H1 (cell line): ENCODE data around the gene PRR33. TPM values are rescaled to one million over a fixed set of nuclear protein-coding genes. Genes with fewer than 3 reads are reported as not detected.

ENCODE experiments used
- CTCF ChIA-PET: fragments of 300-600 bp; sonication (Branson Sonifier 250); formaldehyde crosslinking; loops from one replicate; lab custom pipeline; 2021; ENCODE audit not compliant: partially characterized antibody; lab: Charles Lee
- POLR2A ChIA-PET: fragments of 300-600 bp; sonication (Branson Sonifier 250); formaldehyde crosslinking; loops from one replicate; lab custom pipeline; 2021; ENCODE audit warnings: inconsistent platforms; ENCODE audit not compliant: partially characterized antibody; lab: Charles Lee
- DNase-seq, 2 experiments: peaks; one replicate each; pipeline versions ENCODE4 v3.0.0 to v3.0.0-alpha.2; 2010 to 2022; ENCODE audit warnings: low spot score in 2 of 2, low read depth in 1 of 2, mixed read lengths in 1 of 2
- FAIRE-seq: peaks from 2 replicates; lab custom pipeline; 2011; peaks lifted over from hg19 to GRCh38; lab: Jason Lieb, UNC
- H2AFZ ChIP-seq: 2 replicates; pipeline ENCODE4 v1.8.1; 2012; ENCODE audit warnings: low read length, inconsistent platforms
- H2AK5ac ChIP-seq: 2 replicates; pipeline ENCODE4 v1.6.1; 2013; ENCODE audit warnings: low read depth, low read length
- H2BK120ac ChIP-seq: replicated peaks from 2 replicates; pipeline ENCODE3; 2013; ENCODE audit warnings: low read depth, low read length, inconsistent platforms
- H2BK12ac ChIP-seq: 2 replicates; pipeline ENCODE4 v1.6.1; 2013; ENCODE audit warnings: low read depth, low read length
- H2BK15ac ChIP-seq: 2 replicates; pipeline ENCODE4 v1.6.1; 2013; ENCODE audit warnings: low read length
- H2BK20ac ChIP-seq: 2 replicates; pipeline ENCODE4 v1.6.1; 2013; ENCODE audit warnings: low read length
- H2BK5ac ChIP-seq: 2 replicates; pipeline ENCODE4 v1.6.1; 2013; ENCODE audit warnings: low read depth, low read length
- H3K14ac ChIP-seq: 2 replicates; pipeline ENCODE4 v1.6.1; 2013; ENCODE audit warnings: inconsistent platforms; ENCODE audit not compliant: insufficient read length
- H3K18ac ChIP-seq: 2 replicates; pipeline ENCODE4 v1.6.1; 2013; ENCODE audit warnings: low read length; ENCODE audit errors: extremely low read depth
- H3K23ac ChIP-seq: 2 replicates; pipeline ENCODE4 v1.6.1; 2013; ENCODE audit warnings: inconsistent platforms; ENCODE audit not compliant: insufficient read length
- H3K23me2 ChIP-seq: 2 replicates; pipeline ENCODE4 v1.6.1; 2013; ENCODE audit warnings: low read depth, low read length
- H3K27ac ChIP-seq: 2 replicates; pipeline ENCODE4 v1.6.1; 2011; ENCODE audit warnings: low read depth, low read length, inconsistent platforms
- H3K27me3 ChIP-seq, 4 experiments: replicated peaks in 1 of 4; 1 replicate in 1 of 4; 2 replicates in 3 of 4; pipeline versions ENCODE4 v1.6.1 to v1.8.1; 2011 to 2013; ENCODE audit warnings: low read length in 3 of 4, mild to moderate bottlenecking in 3 of 4, inconsistent platforms in 2 of 4, mixed read lengths in 2 of 4, moderate library complexity in 1 of 4; ENCODE audit not compliant: control insufficient read depth in 3 of 4, insufficient read depth in 3 of 4; ENCODE audit errors: extremely low read depth in 1 of 4
- H3K36me3 ChIP-seq, 4 experiments: 2 replicates each; pipeline versions ENCODE4 v1.6.1 to v1.8.1; 2011 to 2013; ENCODE audit warnings: mild to moderate bottlenecking in 4 of 4, low read length in 3 of 4, moderate library complexity in 2 of 4, control low read depth in 1 of 4, inconsistent platforms in 1 of 4; ENCODE audit not compliant: insufficient read depth in 4 of 4, control insufficient read depth in 2 of 4
- H3K4ac ChIP-seq: replicated peaks from 2 replicates; pipeline ENCODE3; 2013; ENCODE audit warnings: low read length, low read depth, mixed read lengths, inconsistent platforms; ENCODE audit not compliant: insufficient read length
- H3K4me1 ChIP-seq, 4 experiments: replicated peaks in 1 of 4; 1 replicate in 1 of 4; 2 replicates in 3 of 4; pipeline versions ENCODE4 v1.6.1 to v1.8.1; 2011 to 2013; ENCODE audit warnings: low read length in 3 of 4, inconsistent platforms in 2 of 4, mixed read lengths in 1 of 4; ENCODE audit not compliant: insufficient read depth in 4 of 4, control insufficient read depth in 3 of 4
- H3K4me2 ChIP-seq, 2 experiments: 2 replicates each; pipeline versions ENCODE4 v1.6.1 to v1.8.1; 2011 to 2013; ENCODE audit warnings: low read depth in 2 of 2, low read length in 2 of 2, control low read depth in 1 of 2, inconsistent platforms in 1 of 2, mild to moderate bottlenecking in 1 of 2; ENCODE audit not compliant: insufficient read depth in 1 of 2
- H3K4me3 ChIP-seq, 4 experiments: fragments of 200-600, 300-600 bp in 1 of 4; sonication (generic), shearing (Covaris generic), sonication (Bioruptor Twin) in 1 of 4; 2 replicates each; pipeline versions ENCODE4 v1.5.1 to v1.8.1; 2011 to 2016; ENCODE audit warnings: low read length in 4 of 4, low read depth in 3 of 4, control low read depth in 2 of 4, inconsistent platforms in 2 of 4, mild to moderate bottlenecking in 2 of 4, mixed read lengths in 1 of 4, moderate library complexity in 1 of 4; ENCODE audit not compliant: insufficient read depth in 2 of 4; ENCODE audit errors: extremely low read depth in 1 of 4
- H3K56ac ChIP-seq: replicated peaks from 2 replicates; pipeline ENCODE3; 2013; ENCODE audit warnings: low read depth, mild to moderate bottlenecking, mixed read lengths, low read length, inconsistent platforms; ENCODE audit not compliant: insufficient read length
- H3K79me1 ChIP-seq: 2 replicates; pipeline ENCODE4 v1.6.1; 2013; ENCODE audit warnings: low read depth, low read length, control low read depth
- H3K79me2 ChIP-seq, 2 experiments: 2 replicates each; pipeline versions ENCODE4 v1.6.1 to v1.8.1; 2012 to 2013; ENCODE audit warnings: low read length in 2 of 2, mild to moderate bottlenecking in 2 of 2, inconsistent platforms in 1 of 2; ENCODE audit not compliant: insufficient read depth in 2 of 2, control insufficient read depth in 1 of 2
- H3K9ac ChIP-seq, 4 experiments: replicated peaks in 1 of 4; 1 replicate in 1 of 4; 2 replicates in 3 of 4; pipeline versions ENCODE4 v1.6.1 to v1.8.1; 2011 to 2013; ENCODE audit warnings: low read depth in 3 of 4, low read length in 3 of 4, control low read depth in 2 of 4, mild to moderate bottlenecking in 2 of 4, moderate library complexity in 2 of 4, inconsistent platforms in 1 of 4; ENCODE audit errors: extremely low read depth in 1 of 4
- H3K9me3 ChIP-seq, 2 experiments: 2 replicates each; pipeline versions ENCODE4 v1.6.1 to v1.8.1; 2012 to 2013; ENCODE audit warnings: mild to moderate bottlenecking in 2 of 2, moderate library complexity in 2 of 2, control low read depth in 1 of 2, inconsistent platforms in 1 of 2, low read depth in 1 of 2, low read length in 1 of 2, mixed read lengths in 1 of 2; ENCODE audit not compliant: insufficient read depth in 2 of 2
- H4K20me1 ChIP-seq, 2 experiments: replicated peaks in 1 of 2; 2 replicates each; pipeline versions ENCODE3 to v1.8.1; 2011 to 2013; ENCODE audit warnings: inconsistent platforms in 2 of 2, low read length in 2 of 2, mild to moderate bottlenecking in 1 of 2; ENCODE audit not compliant: insufficient read depth in 2 of 2, control insufficient read depth in 1 of 2
- H4K5ac ChIP-seq: 2 replicates; pipeline ENCODE4 v1.6.1; 2013; ENCODE audit warnings: low read length, low read depth, mixed read lengths, inconsistent platforms; ENCODE audit not compliant: insufficient read length
- H4K8ac ChIP-seq: 2 replicates; pipeline ENCODE4 v1.8.0; 2013; ENCODE audit warnings: mild to moderate bottlenecking, moderate library complexity, low read length, inconsistent platforms; ENCODE audit not compliant: insufficient read depth; ENCODE audit errors: extremely low read depth
- H4K91ac ChIP-seq: replicated peaks from 2 replicates; pipeline ENCODE3; 2013; ENCODE audit warnings: low read length, mixed read lengths, inconsistent platforms; ENCODE audit not compliant: insufficient read length
- ASH2L ChIP-seq: fragments of 200-600, 300-600 bp; sonication (generic); IDR thresholded peaks from one replicate; pipeline ENCODE4 v1.7.1; 2017; ENCODE audit warnings: low read length
- CBX8 ChIP-seq: fragments of 300-800, 300-1000 bp; sonication (generic); IDR thresholded peaks from 2 replicates; pipeline ENCODE4 v1.7.1; 2016; ENCODE audit warnings: low read depth, low read length, borderline replicate concordance
- EGR1 ChIP-seq: IDR thresholded peaks from 2 replicates; pipeline ENCODE4 v1.6.1; 2011; ENCODE audit warnings: low read depth, low read length, borderline replicate concordance
- FOSL1 ChIP-seq: IDR thresholded peaks from 2 replicates; pipeline ENCODE4 v1.6.1; 2011; ENCODE audit warnings: mild to moderate bottlenecking, low read depth, low read length, moderate library complexity; ENCODE audit not compliant: insufficient read depth
- HDAC2 ChIP-seq, 2 experiments: fragments of 300-600 bp in 1 of 2; sonication (generic) in 1 of 2; IDR thresholded peaks; 2 replicates each; pipeline ENCODE4 v1.6.1; 2011 to 2012; ENCODE audit warnings: low read depth in 2 of 2, low read length in 2 of 2, mild to moderate bottlenecking in 2 of 2, moderate library complexity in 2 of 2, borderline replicate concordance in 1 of 2, inconsistent platforms in 1 of 2
- JUN ChIP-seq: IDR thresholded peaks from 2 replicates; pipeline ENCODE4 v1.6.1; 2011; ENCODE audit warnings: low read depth, mild to moderate bottlenecking, improper control_type of control experiment, low read length
- KDM1A ChIP-seq: fragments of 200-600, 300-600 bp; sonication (generic); IDR thresholded peaks from 2 replicates; pipeline ENCODE4 v1.7.1; 2016; ENCODE audit warnings: mild to moderate bottlenecking, low read length, borderline replicate concordance
- NANOG ChIP-seq: IDR thresholded peaks from 2 replicates; pipeline ENCODE4 v1.6.1; 2011; ENCODE audit warnings: low read length, low read depth, mild to moderate bottlenecking, inconsistent platforms; ENCODE audit not compliant: insufficient read depth, poor library complexity, severe bottlenecking
- RBBP5 ChIP-seq: IDR thresholded peaks from 2 replicates; pipeline ENCODE4 v1.7.1; 2012; ENCODE audit warnings: low read depth, mild to moderate bottlenecking, inconsistent platforms, low read length, moderate library complexity, borderline replicate concordance
- TEAD4 ChIP-seq: IDR thresholded peaks from 2 replicates; pipeline ENCODE4 v1.6.1; 2012; ENCODE audit warnings: low read depth, low read length, inconsistent platforms, mixed read lengths
- ZNF274 ChIP-seq: IDR thresholded peaks from 2 replicates; pipeline ENCODE4 v1.7.0; 2012; ENCODE audit warnings: low read length, borderline replicate concordance; ENCODE audit errors: extremely low read depth
- WGBS, 2 experiments: shearing (Covaris generic) in 1 of 2; methylation state at CpG; one replicate each; pipeline versions ENCODE4 v1.1.6 to v1.1.7; 2013 to 2015; ENCODE audit warnings: low lambda C conversion rate in 2 of 2, mixed read lengths in 2 of 2, inconsistent platforms in 1 of 2, low coverage in 1 of 2, missing lambda C conversion rate in 1 of 2; ENCODE audit not compliant: insufficient replicate concordance in 2 of 2, insufficient coverage in 1 of 2, insufficient read length in 1 of 2; ENCODE audit errors: extremely low coverage in 1 of 2, missing lambda C conversion rate in 1 of 2; 5-methylcytosine and 5-hydroxymethylcytosine counted together
- polyA plus RNA-seq, 7 experiments: library from polyadenylated mRNA; depleted of rRNA in 3 of 7; stranded (reverse) in 5 of 7; unstranded in 2 of 7; fragments of >200 nt in 5 of 7; fragments of 200-250 nt in 2 of 7; gene quantifications; 1 replicate in 5 of 7; 2 replicates in 1 of 7; 4 replicates in 1 of 7; pipeline versions ENCODE4 v1.2.1 to v1.2.3, GENCODE V29; 2011 to 2013; ENCODE audit warnings: missing spikeins in 2 of 7, mixed read lengths in 2 of 7
- total RNA-seq: library from RNA; stranded (reverse); fragmentation: NEBNext Ultra II Directional; extraction: Animal tissue kit (Norgen Biotek cat#: 25700); gene quantifications from 2 replicates; pipeline ENCODE4 v1.2.1, GENCODE V29; 2021

PRR33 gene
- total and polyA plus RNA-seq, 2 of the 8 experiments (the other 6 are each of a cell fraction or from before 2014, with no cell fraction given), result 0.02 TPM; not detected in 1

DNA sequence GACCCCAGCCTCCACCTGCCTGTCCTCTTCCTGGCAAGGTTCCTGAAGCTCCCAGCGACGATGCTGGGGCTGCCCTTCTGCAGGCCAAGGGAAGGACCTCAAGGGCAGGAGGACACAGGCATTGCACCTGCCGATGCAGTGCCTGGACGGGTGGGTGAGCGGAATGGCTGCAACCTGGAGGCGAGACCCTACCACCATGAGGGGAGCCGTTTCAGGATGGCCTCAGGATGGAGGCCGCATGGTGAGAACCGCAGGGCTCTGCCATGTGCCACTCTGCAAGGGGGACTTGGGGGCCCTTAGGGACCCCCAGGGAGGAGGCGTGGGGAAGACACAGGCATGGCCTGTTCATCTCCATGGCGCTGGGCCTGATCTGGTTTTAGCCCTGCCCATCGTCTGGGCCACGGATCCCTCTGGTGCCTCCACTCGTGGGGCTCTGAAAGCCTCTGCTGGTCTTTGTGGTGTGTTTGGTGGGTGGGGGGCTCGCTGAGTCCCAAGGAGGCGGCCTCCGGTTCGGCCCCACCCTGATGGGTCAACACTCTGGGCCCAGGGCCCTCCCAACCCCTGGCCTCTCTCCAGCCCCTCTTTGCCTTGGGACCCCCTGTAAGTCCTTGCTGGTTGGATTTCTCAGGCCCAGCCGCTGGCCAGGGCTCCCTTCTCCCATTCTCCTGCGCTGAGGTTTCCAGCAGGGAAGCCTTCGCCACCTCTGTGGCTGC lies 40.1 kb downstream of the PRR33 start:
- Histone ChIP-seq H2BK20ac (no peak overlapping the region), H3K9ac (no peak overlapping the region), H3K79me1 (no peaks in the 10 kb centered on the region), H2BK15ac (no peak overlapping the region), H4K91ac (no peak overlapping the region), H2AK5ac (no peak overlapping the region), H4K8ac (no peak overlapping the region), H3K14ac (no peak overlapping the region), H3K4me2 (no peak overlapping the region), H4K5ac (no peak overlapping the region), H3K27ac (no peak overlapping the region), H3K36me3 (no peaks in the 10 kb centered on the region), H3K27me3 (no peaks in the 10 kb centered on the region), H3K4me3 (no peak overlapping the region), H2BK120ac (no peak overlapping the region), H2BK12ac (no peak overlapping the region), H2BK5ac (no peak overlapping the region), H3K79me2 (no peaks in the 10 kb centered on the region), H3K23me2 (no peaks in the 10 kb centered on the region), H4K20me1 (no peaks in the 10 kb centered on the region), H3K4ac (no peak overlapping the region), H3K4me1 (no peaks in the 10 kb centered on the region), H2AFZ (no peak overlapping the region), H3K18ac (no peak overlapping the region), H3K56ac (no peak overlapping the region), H3K9me3 (no peaks in the 10 kb centered on the region), H3K23ac (no peak overlapping the region)
- POLR2A ChIA-PET, result no interaction called here
- WGBS, 2 experiments, result 89% methylated on average over 17 of the region's 21 CpGs; no CpG with 5 or more reads in 1 of the 2 experiments
- FAIRE-seq, result no peak
- DNase-seq, result no peak
- CTCF ChIA-PET, result interaction anchor here (0.9 to 15.7 kb wide), 10 partner anchors 14 to 302 kb away, joined by 3 to 232 read pairs (median 10); no protein-coding TSS in a partner anchor
- TF ChIP-seq JUN (no peak), EGR1 (no peak), CBX8 (no peak), NANOG (no peak), TEAD4 (no peak), FOSL1 (no peak), KDM1A (no peak), HDAC2 (IDR thresholded peaks at IDR 0.05; ENCODE audit: borderline replicate concordance in 1 of 2, low read depth in 2 of 2, low read length in 2 of 2) (no peak), ZNF274 (no peak), RBBP5 (no peak), ASH2L (no peak)
